COR-L47 (cell line): ENCODE measurements around the gene IGF2BP1.
"Not testable (repeated sequence)": the region's sequence is repeated elsewhere in the genome, so short reads cannot be mapped to it uniquely, and the experiment has no call there.

Experiments
- DNase-seq: peaks from one replicate; lab custom pipeline; 2025; lab: John Stamatoyannopoulos, UW

The IGF2BP1 gene

GRCh38 chr17:49101054-49101534 lies 103.9 kb downstream of the IGF2BP1 start:
- no peak for DNase-seq

- not testable (repeated sequence) for DNase-seq
Observed at GRCh38 chr17:49103360-49103759, 106.2 kb downstream of the IGF2BP1 start.

- no peak for DNase-seq
Observed at GRCh38 chr17:49104511-49105074, 107.4 kb downstream of the IGF2BP1 start.
